AG09309 (cell line): Measurements from ENCODE around the gene SLC44A5.

Experiments used
- DNase-seq: peaks from one replicate; pipeline ENCODE4 v3.0.0-alpha.2; 2010; ENCODE audit warnings: low read depth
- H3K4me3 ChIP-seq: 2 replicates; pipeline ENCODE4 v1.5.1; 2011; ENCODE audit warnings: mild to moderate bottlenecking, low read depth, low read length, moderate library complexity; ENCODE audit not compliant: control insufficient read depth
- CTCF ChIP-seq: IDR thresholded peaks from 2 replicates; pipeline ENCODE4 v1.5.1; 2011; ENCODE audit warnings: mild to moderate bottlenecking, low read depth, low read length, inconsistent platforms; ENCODE audit not compliant: insufficient read depth, control insufficient read depth; ENCODE audit errors: missing control alignments

Gene SLC44A5

GRCh38 chr1:75338616-75339483 is 272.1 kb downstream of the SLC44A5 start:
- no peak for TF ChIP-seq CTCF
- DNase-seq: no peak
- H3K4me3 ChIP-seq: no peak overlapping the region

- DNase-seq: no peak
- TF ChIP-seq CTCF: no peak
- H3K4me3 ChIP-seq: no peak overlapping the region
Measured at GRCh38 chr1:75334876-75335389, 276.0 kb downstream of the SLC44A5 start.

GRCh38 chr1:75330624-75331023 is 280.3 kb downstream of the SLC44A5 start:
- TF ChIP-seq CTCF: no peak
- DNase-seq: no peak

GRCh38 chr1:75328691-75329090 is 282.2 kb downstream of the SLC44A5 start:
- no peak overlapping the region for H3K4me3 ChIP-seq
- no peak for TF ChIP-seq CTCF
- DNase-seq: no peak

More at GRCh38 chr1:75330624-75331023, 280.3 kb downstream of the SLC44A5 start:
- H3K4me3 ChIP-seq: no peak overlapping the region

GRCh38 chr1:75327395-75327794 is 283.5 kb downstream of the SLC44A5 start:
- TF ChIP-seq CTCF: no peak
- H3K4me3 ChIP-seq: no peak overlapping the region
- no peak for DNase-seq

- no peak overlapping the region for H3K4me3 ChIP-seq
- no peak for DNase-seq
- no peak for TF ChIP-seq CTCF
Measured at GRCh38 chr1:75317976-75318375, 292.9 kb downstream of the SLC44A5 start.
